DOHH2 (cell line): ENCODE results near the gene CDCA3.

Experiments used
- H3F3A ChIP-seq: fragments of 200-600 bp; sonication (generic), shearing (Covaris generic); 2 replicates; pipeline ENCODE4 v1.6.0; 2016; ENCODE audit warnings: antibody characterized with exemption, mild to moderate bottlenecking; ENCODE audit not compliant: control insufficient read depth, insufficient read depth
- H3K27ac ChIP-seq: fragments of 200-600 bp; sonication (generic); 2 replicates; pipeline ENCODE4 v1.5.1; 2014; ENCODE audit warnings: low read depth, mild to moderate bottlenecking, low read length, moderate library complexity
- H3K27me3 ChIP-seq: fragments of 200-600 bp; sonication (generic); 2 replicates; pipeline ENCODE4 v1.6.1; 2014; ENCODE audit warnings: mild to moderate bottlenecking, low read length, mixed read lengths; ENCODE audit not compliant: control insufficient read depth
- H3K36me3 ChIP-seq: fragments of 200-600 bp; sonication (generic); 2 replicates; pipeline ENCODE4 v1.6.1; 2014; ENCODE audit warnings: mild to moderate bottlenecking, low read length, moderate library complexity, mixed read lengths; ENCODE audit not compliant: control insufficient read depth
- H3K4me1 ChIP-seq: fragments of 200-600 bp; sonication (generic); 2 replicates; pipeline ENCODE4 v1.6.1; 2014; ENCODE audit warnings: mild to moderate bottlenecking, low read length, mixed read lengths; ENCODE audit not compliant: control insufficient read depth
- H3K4me2 ChIP-seq: fragments of 200-600 bp; sonication (generic); 2 replicates; pipeline ENCODE4 v1.6.0; 2014; ENCODE audit warnings: mild to moderate bottlenecking, low read length, moderate library complexity
- H3K4me3 ChIP-seq: fragments of 200-600 bp; sonication (generic); 2 replicates; pipeline ENCODE4 v1.5.1; 2014; ENCODE audit warnings: mild to moderate bottlenecking, low read length, mixed read lengths
- H3K79me2 ChIP-seq: fragments of 200-600 bp; sonication (generic); 2 replicates; pipeline ENCODE4 v1.6.1; 2014; ENCODE audit warnings: mild to moderate bottlenecking, low read length, mixed read lengths; ENCODE audit not compliant: control insufficient read depth
- H3K9me2 ChIP-seq: fragments of 200-600 bp; sonication (generic); replicated peaks from 2 replicates; pipeline ENCODE4 v1.6.1; 2014; ENCODE audit warnings: mild to moderate bottlenecking, low read length, mixed read lengths; ENCODE audit not compliant: control insufficient read depth
- H3K9me3 ChIP-seq: fragments of 200-600 bp; sonication (generic); 2 replicates; pipeline ENCODE4 v1.6.1; 2014; ENCODE audit warnings: antibody characterized with exemption, low read length, mixed read lengths; ENCODE audit not compliant: control insufficient read depth, insufficient read depth
- H4K20me1 ChIP-seq: fragments of 200-600 bp; sonication (generic); 2 replicates; pipeline ENCODE4 v1.6.0; 2014; ENCODE audit warnings: low read depth, mild to moderate bottlenecking, antibody characterized with exemption, low read length, moderate library complexity; ENCODE audit not compliant: control insufficient read depth, insufficient read depth
- EZH2phosphoT487 ChIP-seq: fragments of 200-600 bp; sonication (generic); IDR thresholded peaks from 2 replicates; pipeline ENCODE4 v1.6.1; 2017; ENCODE audit warnings: borderline replicate concordance, mild to moderate bottlenecking, antibody characterized with exemption, low read length, moderate library complexity, mixed read lengths
- TF ChIP-seq, protein P1 (sequence below): fragments of 200-600 bp; sonication (generic); IDR thresholded peaks from one replicate; pipeline ENCODE4 v1.5.1; 2014; ENCODE audit warnings: antibody characterized with exemption, mild to moderate bottlenecking, low read depth, low read length; ENCODE audit not compliant: poor library complexity, severe bottlenecking

CDCA3 gene

DNA sequence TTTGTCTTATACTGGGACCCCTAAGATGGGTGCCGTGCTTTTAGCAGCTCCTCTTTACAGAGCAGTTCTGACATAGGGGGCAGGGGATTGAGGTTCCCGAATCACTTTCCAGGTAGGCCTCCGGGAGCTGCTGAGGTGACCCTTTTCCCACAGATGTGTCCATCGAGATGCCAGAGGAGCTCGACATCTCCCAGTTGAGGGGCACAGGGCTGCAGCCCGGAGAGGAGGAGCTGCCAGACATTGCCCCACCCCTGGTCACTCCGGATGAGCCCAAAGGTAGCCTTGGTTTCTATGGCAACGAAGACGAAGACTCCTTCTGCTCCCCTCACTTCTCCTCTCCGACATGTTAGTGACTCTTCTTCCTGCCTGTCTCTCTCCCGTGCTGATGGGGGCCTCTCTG, 11.9 kb upstream of the CDCA3 start:
- no peak overlapping the region for H3K4me2 ChIP-seq
- H3K4me1 ChIP-seq = peaks cover 9% of the 10 kb centered on the region
- H3F3A ChIP-seq = no peaks in the 10 kb centered on the region; the same call in 1 of the 2 replicates
- peaks cover 13% of the 10 kb centered on the region for H3K79me2 ChIP-seq
- no peaks in the 10 kb centered on the region for H3K9me3 ChIP-seq
- H3K9me2 ChIP-seq = no peaks in the 10 kb centered on the region
- H4K20me1 ChIP-seq = peaks cover under 1% of the 10 kb centered on the region; the same call in 1 of the 2 replicates
- H3K27ac ChIP-seq = no peak overlapping the region
- H3K36me3 ChIP-seq = peaks cover 87% of the 10 kb centered on the region
- H3K4me3 ChIP-seq = no peak overlapping the region
- no peaks in the 10 kb centered on the region for H3K27me3 ChIP-seq
- TF ChIP-seq EZH2phosphoT487 = no peak
- TF ChIP-seq, protein P1, sequence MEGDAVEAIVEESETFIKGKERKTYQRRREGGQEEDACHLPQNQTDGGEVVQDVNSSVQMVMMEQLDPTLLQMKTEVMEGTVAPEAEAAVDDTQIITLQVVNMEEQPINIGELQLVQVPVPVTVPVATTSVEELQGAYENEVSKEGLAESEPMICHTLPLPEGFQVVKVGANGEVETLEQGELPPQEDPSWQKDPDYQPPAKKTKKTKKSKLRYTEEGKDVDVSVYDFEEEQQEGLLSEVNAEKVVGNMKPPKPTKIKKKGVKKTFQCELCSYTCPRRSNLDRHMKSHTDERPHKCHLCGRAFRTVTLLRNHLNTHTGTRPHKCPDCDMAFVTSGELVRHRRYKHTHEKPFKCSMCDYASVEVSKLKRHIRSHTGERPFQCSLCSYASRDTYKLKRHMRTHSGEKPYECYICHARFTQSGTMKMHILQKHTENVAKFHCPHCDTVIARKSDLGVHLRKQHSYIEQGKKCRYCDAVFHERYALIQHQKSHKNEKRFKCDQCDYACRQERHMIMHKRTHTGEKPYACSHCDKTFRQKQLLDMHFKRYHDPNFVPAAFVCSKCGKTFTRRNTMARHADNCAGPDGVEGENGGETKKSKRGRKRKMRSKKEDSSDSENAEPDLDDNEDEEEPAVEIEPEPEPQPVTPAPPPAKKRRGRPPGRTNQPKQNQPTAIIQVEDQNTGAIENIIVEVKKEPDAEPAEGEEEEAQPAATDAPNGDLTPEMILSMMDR = no peak

GRCh38 chr12:6861391-6861790, 10.3 kb upstream of the CDCA3 start:
- no peak overlapping the region for H3K4me3 ChIP-seq
- peaks cover 92% of the 10 kb centered on the region for H3K36me3 ChIP-seq

GRCh38 chr12:6860942-6861341, 9.9 kb upstream of the CDCA3 start:
- Histone ChIP-seq H3K27me3 (no peaks in the 10 kb centered on the region), H4K20me1 (no peaks in the 10 kb centered on the region), H3K4me2 (no peak overlapping the region), H3F3A (no peaks in the 10 kb centered on the region), H3K79me2 (no peaks in the 10 kb centered on the region), H3K27ac (no peak overlapping the region), H3K9me3 (no peaks in the 10 kb centered on the region), H3K36me3 (peaks cover 93% of the 10 kb centered on the region), H3K4me1 (no peaks in the 10 kb centered on the region), H3K4me3 (no peak overlapping the region), H3K9me2 (no peaks in the 10 kb centered on the region)
- no peak for TF ChIP-seq EZH2phosphoT487
- TF ChIP-seq, protein P1 = no peak

More at GRCh38 chr12:6861391-6861790, 10.3 kb upstream of the CDCA3 start:
- Histone ChIP-seq H3F3A (no peaks in the 10 kb centered on the region), H3K27ac (no peak overlapping the region), H3K79me2 (no peaks in the 10 kb centered on the region), H4K20me1 (no peaks in the 10 kb centered on the region), H3K9me2 (no peaks in the 10 kb centered on the region), H3K4me2 (no peak overlapping the region), H3K27me3 (no peaks in the 10 kb centered on the region), H3K4me1 (peaks cover 1% of the 10 kb centered on the region), H3K9me3 (no peaks in the 10 kb centered on the region)
- TF ChIP-seq EZH2phosphoT487 = no peak
- TF ChIP-seq, protein P1 = no peak

DNA sequence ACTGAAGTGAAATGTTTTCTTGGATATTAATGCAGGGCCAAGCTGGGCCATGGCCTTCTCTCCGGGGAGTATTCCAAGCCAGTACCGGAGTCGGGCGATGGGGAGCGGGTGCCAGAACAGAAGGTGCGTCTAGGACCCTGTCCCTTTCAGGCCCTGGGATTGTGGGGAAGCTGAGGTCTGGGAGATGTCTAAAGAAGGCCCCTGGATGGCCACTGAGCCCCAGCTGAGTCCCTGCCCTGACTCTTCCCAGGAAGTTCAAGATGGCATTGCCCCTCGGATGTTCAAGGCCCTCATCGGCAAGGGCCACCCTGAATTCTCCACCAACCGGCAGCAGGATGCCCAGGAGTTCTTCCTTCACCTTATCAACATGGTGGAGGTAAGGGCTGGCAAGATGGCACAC, 9.0 kb upstream of the CDCA3 start:
- Histone ChIP-seq H3K79me2 (peaks cover 2% of the 10 kb centered on the region), H3K4me1 (no peaks in the 10 kb centered on the region), H3K9me2 (no peaks in the 10 kb centered on the region), H4K20me1 (no peaks in the 10 kb centered on the region), H3K4me3 (no peak overlapping the region), H3K27me3 (no peaks in the 10 kb centered on the region), H3F3A (no peaks in the 10 kb centered on the region), H3K27ac (no peak overlapping the region), H3K9me3 (no peaks in the 10 kb centered on the region), H3K4me2 (no peak overlapping the region), H3K36me3 (peaks cover 94% of the 10 kb centered on the region)
- TF ChIP-seq, protein P1 = no peak
- TF ChIP-seq EZH2phosphoT487 = no peak
